ENCODE data around the gene JARID2.

Gene JARID2

GRCh38 chr6:15557174-15557573, 311.3 kb downstream of the JARID2 start:
- no peak for DNase-seq

GRCh38 chr6:15560713-15561112, 314.8 kb downstream of the JARID2 start:
- no peak for DNase-seq

- DNase-seq: no peak
Measured at GRCh38 chr6:15561447-15562199, 315.8 kb downstream of the JARID2 start.

- no peak for DNase-seq
Measured at GRCh38 chr6:15562977-15563376, 317.1 kb downstream of the JARID2 start.

- DNase-seq: no peak
Measured at GRCh38 chr6:15569035-15569995, 323.4 kb downstream of the JARID2 start.

GRCh38 chr6:15570171-15570570, 324.3 kb downstream of the JARID2 start:
- no peak for DNase-seq
